ENCODE measurements around the gene SERP1. TPM values are rescaled to one million over a fixed set of nuclear protein-coding genes. Genes with fewer than 3 reads are reported as not detected.
A peak's percentile ranks its signal among the peaks of the same experiment; 100 is the strongest.

Gene SERP1
- total and polyA plus RNA-seq, 3 donors from 2014 or later, result 71.6 to 219 (median 206) TPM

DNA sequence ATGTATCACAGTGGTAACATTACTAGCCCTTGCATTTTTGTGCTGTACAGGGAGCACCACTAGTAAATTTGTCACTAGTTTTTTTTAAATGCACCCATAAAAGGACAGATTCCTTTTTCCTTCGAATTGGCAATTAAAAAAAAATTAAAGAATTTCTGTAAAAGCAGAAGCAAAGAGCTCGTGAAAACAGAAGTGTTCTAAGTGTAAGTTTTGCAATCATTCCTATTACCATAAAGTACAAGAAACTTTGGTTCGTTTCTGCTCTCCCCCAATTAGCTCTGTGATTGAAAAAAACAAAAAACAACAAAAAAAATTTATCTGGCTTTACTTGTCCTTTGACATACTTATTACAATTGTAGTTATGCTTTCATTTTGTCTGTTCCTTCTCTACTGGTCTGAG, 5.3 kb downstream of the SERP1 start:
- Histone ChIP-seq H3K9me3 (no peaks in the 10 kb centered on the region), H3K4me3 (no peak overlapping the region), H3K27me3 (no peaks in the 10 kb centered on the region), H3K27ac (peak overlapping the region in 1 of 2 donors; percentile 41), H3K4me1 (no peaks in the 10 kb centered on the region), H3K36me3 (ENCODE audit: low read depth, missing control alignments) (no peaks in the 10 kb centered on the region)
- no peak for DNase-seq
- TF ChIP-seq POLR2A (IDR thresholded peaks at IDR 0.05), result no peak
- intact Hi-C loops (cut with DNase I; ENCODE audit: low total_unique reads), result no loop called here
- WGBS, 2 donors, result 50 to 55% methylated on average over 3 of the region's 3 CpGs

- Histone ChIP-seq H3K4me1 (no peaks in the 10 kb centered on the region), H3K27me3 (no peaks in the 10 kb centered on the region), H3K36me3 (ENCODE audit: low read depth, missing control alignments) (no peaks in the 10 kb centered on the region), H3K27ac (peak overlapping the region in 1 of 2 donors; percentile 41), H3K4me3 (no peak overlapping the region), H3K9me3 (no peaks in the 10 kb centered on the region)
- WGBS, 2 donors, result 73 to 78% methylated on average over 2 of the region's 2 CpGs
- intact Hi-C loops (cut with DNase I; ENCODE audit: low total_unique reads), result no loop called here
- TF ChIP-seq POLR2A (IDR thresholded peaks at IDR 0.05), result no peak
- no peak for TF ChIP-seq CTCF (IDR thresholded peaks at IDR 0.05)
- no peak for DNase-seq
Measured at GRCh38 chr3:150540297-150540696, 6.0 kb downstream of the SERP1 start.

DNA sequence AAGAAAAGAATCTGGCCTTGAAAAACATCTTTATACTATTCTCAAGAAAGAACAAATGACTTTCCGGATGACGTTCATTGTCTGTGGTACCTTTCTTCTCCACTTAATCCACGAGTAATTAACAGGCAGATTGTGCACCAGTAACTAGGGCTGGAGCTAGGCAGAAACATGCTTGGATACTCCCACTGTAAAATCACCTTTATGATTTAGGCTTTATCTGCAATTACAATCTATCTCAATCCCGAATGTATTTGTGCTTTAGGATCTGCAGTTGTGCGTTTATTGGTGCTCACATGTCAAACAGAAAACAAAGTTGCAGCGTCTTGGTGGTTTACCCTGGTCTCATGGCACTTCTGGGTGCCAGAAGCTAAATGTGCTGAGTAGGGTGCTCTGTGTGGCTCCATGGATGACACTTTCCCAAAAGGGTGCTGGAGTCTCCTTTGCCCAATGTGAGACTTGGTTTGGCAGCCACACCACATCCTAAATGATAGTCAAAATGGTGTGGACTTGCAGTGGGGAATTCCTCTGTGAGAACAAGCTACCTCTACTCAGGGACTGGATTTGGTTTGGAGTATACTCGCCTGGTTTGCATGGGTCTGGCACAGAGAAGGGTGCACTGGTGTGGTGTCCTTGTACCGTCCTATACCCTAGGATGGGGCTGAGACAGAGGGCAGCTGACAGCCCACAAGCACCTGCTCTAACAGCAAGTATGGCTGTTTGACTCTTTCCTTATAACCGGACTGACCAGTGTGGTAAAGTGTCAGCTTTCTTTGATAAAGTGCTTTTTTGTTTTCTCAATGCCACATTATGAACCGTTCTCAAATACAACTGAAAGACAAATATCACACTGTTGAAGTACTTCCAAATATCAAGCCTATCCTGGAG, 7.7 kb downstream of the SERP1 start:
- 62% methylated on average over 10 of the region's 10 CpGs for WGBS, 2 donors
- no peaks in the 10 kb centered on the region for H3K27me3 ChIP-seq
- no peak overlapping the region for H3K4me3 ChIP-seq
- peak overlapping the region in 1 of 2 donors; percentile 38 for H3K27ac ChIP-seq
- TF ChIP-seq CTCF (IDR thresholded peaks at IDR 0.05), result no peak
- TF ChIP-seq POLR2A (IDR thresholded peaks at IDR 0.05), result no peak
- no peaks in the 10 kb centered on the region for H3K36me3 ChIP-seq (ENCODE audit: low read depth, missing control alignments)
- no peak for DNase-seq
- H3K4me1 ChIP-seq, result no peaks in the 10 kb centered on the region
- H3K9me3 ChIP-seq, result no peaks in the 10 kb centered on the region
- intact Hi-C loops (cut with DNase I; ENCODE audit: low total_unique reads), result no loop called here

DNA sequence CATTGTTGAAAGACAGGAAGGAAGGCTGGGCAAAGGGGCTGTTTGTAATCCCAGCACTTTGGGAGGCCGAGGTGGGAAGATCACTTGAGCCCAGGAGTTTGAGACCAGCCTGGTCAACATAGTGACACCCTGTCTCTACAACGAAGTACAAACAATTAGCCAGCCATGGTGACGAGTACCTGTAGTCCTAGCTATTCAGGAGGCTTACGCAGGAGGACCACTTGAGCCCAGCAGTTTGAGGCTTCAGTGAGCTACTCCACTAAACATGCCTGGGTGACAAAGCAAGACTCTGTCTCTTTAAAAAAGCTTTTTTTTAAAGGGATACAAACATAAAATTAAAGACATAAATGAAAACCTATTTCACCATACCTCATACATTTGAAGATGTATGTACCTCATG, 11.1 kb downstream of the SERP1 start:
- TF ChIP-seq CTCF (IDR thresholded peaks at IDR 0.05) (no peak), POLR2A (IDR thresholded peaks at IDR 0.05) (no peak)

DNA sequence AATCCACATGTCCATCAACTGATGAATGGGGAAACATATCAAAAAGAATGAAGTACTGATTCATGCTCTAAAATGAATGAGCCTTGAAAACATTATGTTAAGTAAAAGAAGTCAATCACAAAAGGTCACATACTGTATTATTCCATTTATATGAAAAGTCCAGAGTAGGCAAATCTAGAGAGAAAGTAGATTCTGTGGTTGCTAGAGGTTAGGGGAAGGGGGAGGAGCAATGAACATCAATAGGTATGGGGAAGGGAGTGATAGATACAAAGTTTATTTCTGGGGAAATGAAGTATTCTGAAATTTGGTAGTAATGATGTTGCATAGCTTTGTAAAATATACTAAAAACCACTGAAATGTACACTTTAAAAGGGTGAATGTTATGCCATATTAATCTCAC, 14.5 kb downstream of the SERP1 start:
- no peak overlapping the region for H3K4me3 ChIP-seq
- DNase-seq, result no peak
- intact Hi-C loops (cut with DNase I; ENCODE audit: low total_unique reads), result no loop called here
- no peaks in the 10 kb centered on the region for H3K9me3 ChIP-seq
- H3K4me1 ChIP-seq, result no peaks in the 10 kb centered on the region
- TF ChIP-seq POLR2A (IDR thresholded peaks at IDR 0.05) (no peak), CTCF (IDR thresholded peaks at IDR 0.05) (no peak)
- no peaks in the 10 kb centered on the region for H3K36me3 ChIP-seq (ENCODE audit: low read depth, missing control alignments)
- no peak overlapping the region for H3K27ac ChIP-seq
- no peaks in the 10 kb centered on the region for H3K27me3 ChIP-seq

More for the DNA sequence above, 11.1 kb downstream of the SERP1 start:
- Histone ChIP-seq H3K36me3 (ENCODE audit: low read depth, missing control alignments) (no peaks in the 10 kb centered on the region), H3K4me1 (no peaks in the 10 kb centered on the region), H3K27ac (no peak overlapping the region), H3K27me3 (no peaks in the 10 kb centered on the region), H3K4me3 (no peak overlapping the region), H3K9me3 (no peaks in the 10 kb centered on the region)
- DNase-seq, result no peak
- intact Hi-C loops (cut with DNase I; ENCODE audit: low total_unique reads), result no loop called here
- whole genome bisulfite sequencing, 2 donors, result 86% methylated on average over 4 of the region's 4 CpGs
